GM21786 (cell line): ENCODE results near the gene KLRC1.
"Not testable (repeated sequence)": the region's sequence is repeated elsewhere in the genome, so short reads cannot be mapped to it uniquely, and the experiment has no call there.

Source experiments
- ATAC-seq: cut with Tn5 transposase; IDR thresholded peaks from one replicate; pipeline ENCODE4 v1.9.1; 2021; ENCODE audit not compliant: unreplicated experiment

Gene KLRC1

DNA sequence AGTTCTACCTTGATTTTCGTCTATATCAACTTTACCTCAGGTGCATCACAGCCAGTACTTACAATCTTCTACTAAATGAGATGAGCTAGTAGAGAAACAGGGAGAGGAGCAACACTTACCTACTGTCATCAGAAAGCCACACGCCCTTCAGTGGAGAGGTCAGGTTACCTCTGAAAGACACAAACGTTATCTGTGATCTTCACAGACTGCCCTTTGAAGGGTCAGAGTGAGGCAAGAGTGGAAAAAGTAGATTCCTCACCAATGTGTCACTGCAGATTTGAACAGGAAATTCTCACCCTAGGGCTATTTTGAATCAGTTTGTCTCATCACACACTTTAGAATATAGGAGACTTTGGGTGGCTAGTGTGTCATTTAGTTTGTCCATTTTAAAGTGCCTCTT is 31.0 kb downstream of the KLRC1 start:
- ATAC-seq = not testable (repeated sequence)

DNA sequence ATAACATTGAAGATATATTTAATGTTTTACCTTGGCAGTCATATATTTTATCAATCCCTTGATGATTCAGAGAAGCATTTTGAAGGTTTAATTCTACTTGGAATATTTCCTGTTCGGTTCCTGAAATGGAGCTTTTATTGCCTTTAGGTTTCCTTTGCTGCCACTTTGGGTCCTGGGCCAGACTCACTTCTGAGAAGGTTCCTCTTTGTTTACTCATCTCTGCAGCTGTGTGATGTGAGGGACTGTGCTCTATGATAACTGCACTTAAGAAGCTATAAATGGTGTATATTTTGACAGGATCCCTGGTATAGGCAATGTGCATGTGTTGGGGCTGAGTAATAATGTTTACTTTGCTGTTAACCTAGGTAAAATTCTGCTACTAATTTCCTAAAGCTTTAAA is 32.8 kb downstream of the KLRC1 start, which contains the start of gene KLRC3:
Gene KLRC3 (minus strand): TSS at position 262 of the 400 bp plus-strand sequence. CDS start 45 bp downstream, at position 217.
- not testable (repeated sequence) for ATAC-seq

DNA sequence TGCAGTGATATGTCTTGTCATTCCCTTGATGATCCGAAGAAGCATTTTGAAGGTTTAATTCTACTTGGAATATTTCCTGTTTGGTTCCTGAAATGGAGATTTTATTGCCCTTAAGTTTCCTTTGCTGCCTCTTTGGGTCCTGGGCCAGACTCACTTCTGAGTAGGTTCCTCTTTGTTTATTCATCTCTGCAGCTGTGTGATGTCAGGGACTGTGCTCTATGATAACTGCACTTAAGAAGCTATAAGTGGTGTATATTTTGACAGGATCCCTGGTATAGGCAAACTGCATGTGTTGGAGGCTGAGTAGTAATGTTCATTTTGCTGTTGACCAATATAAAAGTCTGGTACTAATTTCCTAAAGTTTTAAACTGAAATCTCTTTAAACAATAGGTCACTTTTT is 43.8 kb downstream of the KLRC1 start, which contains the start of gene KLRC4:
Gene KLRC4 (minus strand): TSS at position 366 of the 400 bp plus-strand sequence. CDS start 182 bp downstream, at position 184.
- no peak for ATAC-seq

DNA sequence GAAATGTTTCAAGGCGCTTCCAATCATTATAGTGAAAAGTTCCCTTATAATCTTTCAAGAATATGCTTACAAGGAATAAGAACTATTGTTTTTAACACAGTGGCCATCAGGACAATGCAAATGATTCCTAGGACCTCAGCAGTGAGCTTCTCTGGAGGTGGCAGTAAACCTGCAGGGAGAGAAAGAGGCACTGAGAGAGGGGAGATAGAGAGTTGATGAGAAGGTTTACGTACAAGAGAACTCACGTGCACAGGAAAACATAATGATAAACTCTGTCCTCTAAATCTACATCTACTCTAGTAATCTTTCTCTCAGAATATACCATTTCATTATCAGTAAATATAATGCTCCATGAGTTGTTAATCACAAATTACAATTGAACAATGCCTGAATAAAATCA is 44.3 kb downstream of the KLRC1 start:
- ATAC-seq = no peak

DNA sequence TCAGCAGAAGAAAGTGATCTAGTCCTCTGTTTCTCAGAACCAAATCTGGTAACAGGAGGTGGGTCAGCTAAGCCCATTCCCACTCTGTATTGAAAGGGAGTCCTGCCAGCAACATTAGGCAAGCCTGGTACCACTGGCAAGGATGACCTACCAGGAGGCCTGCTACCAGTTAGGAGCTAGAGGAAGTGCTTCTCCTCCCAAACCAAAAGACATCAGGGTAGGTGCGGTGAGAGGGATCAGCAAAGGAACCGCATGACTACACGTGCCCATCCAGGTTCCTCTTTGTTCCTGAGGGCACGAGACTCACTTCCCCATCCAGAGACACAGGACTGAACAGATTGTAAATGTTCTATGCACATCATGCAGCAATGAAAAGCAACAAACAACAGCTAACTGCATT is 46.5 kb downstream of the KLRC1 start:
- ATAC-seq = no peak

DNA sequence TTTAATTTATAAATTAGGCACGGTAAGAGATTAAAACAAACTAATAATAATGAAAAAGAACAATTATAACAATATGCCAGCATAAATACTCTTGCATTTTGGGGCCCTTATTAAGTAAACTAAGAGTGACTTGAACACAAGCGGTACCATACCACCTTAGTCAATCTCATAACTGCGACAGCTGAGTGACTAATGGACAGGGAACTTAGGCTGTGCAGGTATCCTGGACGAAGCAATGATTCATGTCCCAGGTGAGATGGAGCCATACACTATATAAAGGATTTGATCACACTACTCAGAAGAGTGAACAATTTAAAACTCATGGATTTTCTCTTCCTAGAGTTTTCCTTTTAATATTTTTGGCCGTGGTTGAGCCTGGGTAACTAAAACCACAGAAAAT is 47.9 kb downstream of the KLRC1 start:
- ATAC-seq = no peak

DNA sequence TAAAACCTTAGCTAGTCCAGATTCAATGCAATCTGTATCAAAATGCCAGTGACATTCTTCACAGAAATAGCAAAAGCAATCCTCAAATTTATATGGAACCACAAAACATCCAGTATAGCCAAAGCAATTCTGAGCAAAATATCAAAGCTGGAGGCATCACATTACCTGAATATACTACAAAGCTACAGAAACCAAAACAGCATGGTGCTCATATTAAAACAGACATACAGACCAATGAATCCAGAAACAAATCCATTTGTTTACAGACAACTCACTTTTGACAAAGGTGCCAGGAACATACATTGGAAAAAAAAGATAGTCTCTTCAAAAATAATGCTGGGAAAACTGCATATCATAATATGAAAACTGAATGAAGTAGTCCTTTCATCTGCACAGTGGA is 48.4 kb downstream of the KLRC1 start:
- ATAC-seq = no peak

DNA sequence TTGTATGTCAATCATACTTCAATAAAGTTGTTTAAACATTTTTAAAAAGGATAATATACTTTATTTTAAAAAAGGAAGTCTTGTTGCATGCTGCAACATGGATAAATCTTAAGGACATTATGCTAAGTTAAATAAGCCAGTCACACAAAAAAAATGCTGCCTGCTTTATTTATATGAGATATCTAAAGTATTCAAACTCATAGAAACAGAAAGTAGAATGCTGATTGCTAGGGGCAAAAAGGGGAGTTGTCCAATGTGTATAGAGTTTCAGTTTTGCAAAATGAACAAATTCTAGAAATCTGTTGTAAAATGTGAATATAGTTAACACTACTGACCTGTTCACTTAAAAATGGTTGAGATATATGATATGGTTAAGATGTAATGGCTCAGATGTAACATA is 52.3 kb downstream of the KLRC1 start:
- no peak for ATAC-seq

DNA sequence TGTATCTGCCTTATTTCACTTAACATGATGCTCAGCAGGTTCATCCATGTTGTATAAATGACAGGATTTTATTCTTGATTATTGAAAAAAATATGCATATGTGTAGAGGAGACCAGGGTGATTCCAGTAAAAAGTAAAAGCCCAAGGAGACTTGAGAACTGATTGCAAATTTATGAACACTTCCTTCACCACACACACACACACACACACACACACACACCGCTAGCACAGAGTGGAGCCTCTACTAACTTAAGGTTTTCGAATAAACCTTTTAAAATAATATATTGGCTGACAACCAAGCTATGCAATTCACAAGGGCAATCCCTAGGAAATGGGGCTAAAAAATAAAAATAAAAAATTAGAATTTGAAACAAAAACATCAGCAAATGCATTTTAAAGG is 55.0 kb downstream of the KLRC1 start:
- ATAC-seq = no peak

DNA sequence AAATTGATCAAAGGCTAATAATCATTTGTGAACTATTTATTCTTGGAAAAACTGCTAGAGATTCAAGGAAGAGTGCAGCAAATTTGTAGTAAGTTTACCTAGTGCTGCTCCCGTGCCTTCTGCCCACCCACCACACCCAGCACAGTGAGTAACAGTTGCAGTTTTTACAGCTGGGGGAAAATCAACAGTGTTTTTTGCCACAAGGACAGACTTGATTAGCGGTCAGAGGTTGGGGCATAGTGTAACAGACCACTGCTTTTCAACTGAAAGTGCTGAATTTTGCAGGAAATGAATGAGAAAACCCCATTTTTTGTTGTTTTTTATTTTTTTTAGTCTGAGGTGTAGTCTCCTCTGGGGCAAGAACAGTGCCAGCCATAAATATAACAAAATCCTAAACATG is 55.9 kb downstream of the KLRC1 start:
- no peak for ATAC-seq

DNA sequence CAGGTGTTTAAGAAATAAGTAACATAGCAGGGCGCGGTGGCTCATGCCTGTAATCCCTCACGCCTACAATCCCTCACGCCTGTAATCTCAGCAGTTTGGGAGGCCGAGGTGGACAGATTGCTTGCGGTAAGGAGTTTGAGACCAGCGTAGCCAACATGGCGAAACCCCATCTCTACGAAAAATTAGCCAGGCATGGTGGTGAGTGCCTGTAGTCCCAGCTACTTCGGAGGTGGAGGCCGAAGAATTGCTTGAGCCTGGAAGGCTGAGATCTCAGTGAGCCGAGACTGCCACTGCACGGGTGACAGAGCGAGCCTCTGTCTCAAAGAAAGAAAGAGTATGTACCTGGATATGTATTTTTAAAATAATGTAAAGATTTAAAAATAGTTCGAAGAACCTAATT is 57.0 kb downstream of the KLRC1 start:
- not testable (repeated sequence) for ATAC-seq
